ENCODE data around the gene BCAS1. TPM values are rescaled to one million over a fixed set of nuclear protein-coding genes. Genes with fewer than 3 reads are reported as not detected.

BCAS1 gene
- total and polyA plus RNA-seq, 10 of the 15 experiments (the other 5 are each of a cell fraction or from before 2014, with no cell fraction given), result 0.21 to 1.4 (median 0.55) TPM

GRCh38 chr20:54054516-54054915 lies 15.9 kb downstream of the BCAS1 start (continued):
- TF ChIP-seq, protein P1, sequence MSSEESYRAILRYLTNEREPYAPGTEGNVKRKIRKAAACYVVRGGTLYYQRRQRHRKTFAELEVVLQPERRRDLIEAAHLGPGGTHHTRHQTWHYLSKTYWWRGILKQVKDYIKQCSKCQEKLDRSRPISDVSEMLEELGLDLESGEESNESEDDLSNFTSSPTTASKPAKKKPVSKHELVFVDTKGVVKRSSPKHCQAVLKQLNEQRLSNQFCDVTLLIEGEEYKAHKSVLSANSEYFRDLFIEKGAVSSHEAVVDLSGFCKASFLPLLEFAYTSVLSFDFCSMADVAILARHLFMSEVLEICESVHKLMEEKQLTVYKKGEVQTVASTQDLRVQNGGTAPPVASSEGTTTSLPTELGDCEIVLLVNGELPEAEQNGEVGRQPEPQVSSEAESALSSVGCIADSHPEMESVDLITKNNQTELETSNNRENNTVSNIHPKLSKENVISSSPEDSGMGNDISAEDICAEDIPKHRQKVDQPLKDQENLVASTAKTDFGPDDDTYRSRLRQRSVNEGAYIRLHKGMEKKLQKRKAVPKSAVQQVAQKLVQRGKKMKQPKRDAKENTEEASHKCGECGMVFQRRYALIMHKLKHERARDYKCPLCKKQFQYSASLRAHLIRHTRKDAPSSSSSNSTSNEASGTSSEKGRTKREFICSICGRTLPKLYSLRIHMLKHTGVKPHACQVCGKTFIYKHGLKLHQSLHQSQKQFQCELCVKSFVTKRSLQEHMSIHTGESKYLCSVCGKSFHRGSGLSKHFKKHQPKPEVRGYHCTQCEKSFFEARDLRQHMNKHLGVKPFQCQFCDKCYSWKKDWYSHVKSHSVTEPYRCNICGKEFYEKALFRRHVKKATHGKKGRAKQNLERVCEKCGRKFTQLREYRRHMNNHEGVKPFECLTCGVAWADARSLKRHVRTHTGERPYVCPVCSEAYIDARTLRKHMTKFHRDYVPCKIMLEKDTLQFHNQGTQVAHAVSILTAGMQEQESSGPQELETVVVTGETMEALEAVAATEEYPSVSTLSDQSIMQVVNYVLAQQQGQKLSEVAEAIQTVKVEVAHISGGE (CRISPR knock-in tag; IDR thresholded peaks at IDR 0.05), result no peak
- TF ChIP-seq KAT2A (conservative IDR thresholded peaks at IDR 0.05; ENCODE audit: control insufficient read depth, low read depth, low read length) (no peak), NFYA (IDR thresholded peaks at IDR 0.05; ENCODE audit: borderline replicate concordance, low read depth, low read length) (no peak), EGR1 (IDR thresholded peaks at IDR 0.05; ENCODE audit: borderline replicate concordance in 1 of 2, low read depth in 2 of 2, low read length in 2 of 2) (no peak)

DNA sequence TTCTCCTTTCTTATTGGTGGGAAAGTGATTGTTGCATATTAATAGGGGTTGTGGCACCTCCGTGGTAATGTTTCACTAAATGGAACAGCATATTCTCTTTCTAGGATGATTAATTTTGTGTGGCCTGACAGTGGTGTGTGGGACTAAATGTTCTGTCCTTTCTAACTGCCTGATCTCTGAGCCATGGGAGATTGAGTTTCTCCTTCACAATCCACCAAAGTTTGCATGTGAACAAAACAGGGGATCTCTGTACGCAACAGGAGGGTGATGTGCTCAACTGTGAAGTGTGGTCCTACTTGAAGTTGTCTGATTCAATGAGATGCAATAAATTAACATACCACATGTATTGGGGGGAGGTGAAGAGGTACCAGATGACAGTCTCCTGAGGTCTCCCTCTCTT lies 19.3 kb downstream of the BCAS1 start:
- Histone ChIP-seq H4K20me1 (ENCODE audit: control insufficient read depth, insufficient read depth) (no peaks in the 10 kb centered on the region), H3K4me3 (no peak overlapping the region), H3K4me1 (ENCODE audit: control insufficient read depth, insufficient read depth, low read length) (peaks cover 4% of the 10 kb centered on the region; the same call in 1 of the 2 replicates), H3K79me2 (ENCODE audit: control insufficient read depth, insufficient read depth, low read length) (no peaks in the 10 kb centered on the region), H3K9ac (ENCODE audit: control insufficient read depth, insufficient read depth, low read length) (no peak overlapping the region), H3K27ac (ENCODE audit: control insufficient read depth, insufficient read depth) (no peak overlapping the region), H3K27me3 (replicated peaks in 1 of 2; ENCODE audit: control insufficient read depth in 2 of 2, insufficient read depth in 2 of 2, low read length in 1 of 2) (no peaks in the 10 kb centered on the region), H2AFZ (ENCODE audit: control insufficient read depth, low read depth, low read length) (no peak overlapping the region), H3K9me3 (replicated peaks; ENCODE audit: control insufficient read depth, insufficient read depth, low read length) (peaks cover 9% of the 10 kb centered on the region; the same call in 2 of the 3 replicates), H3K36me3 (ENCODE audit: control insufficient read depth in 2 of 2, insufficient read depth in 2 of 2, low read length in 1 of 2) (no peaks in the 10 kb centered on the region), H3K4me2 (ENCODE audit: control insufficient read depth, insufficient read depth) (no peak overlapping the region)
- no TSS peak for BruUV-seq (replicated peaks)
- FAIRE-seq, result no peak
- ChIA-PET SMC1A (ENCODE audit: uncharacterized antibody, unreplicated experiment) (interaction anchor here (0.7 to 1.3 kb wide), 3 partner anchors 11 to 90 kb away, joined by 3 to 5 read pairs (median 4); no protein-coding TSS in a partner anchor), CTCF (interaction anchor here (1.0 kb wide), 3 partner anchors 11 to 31 kb away, joined by 3 to 5 read pairs (median 3); no protein-coding TSS in a partner anchor), RAD21 (ENCODE audit: unreplicated experiment) (no interaction called here), POLR2A (no interaction called here)
- in situ Hi-C loops (cut with MboI), result no loop called here
- intact Hi-C loops (cut with micrococcal nuclease; ENCODE audit: unreplicated experiment), result no loop called here
- no peak for DNase-seq (ENCODE audit: low read depth, low spot score)
- no peak for ATAC-seq
- 45% methylated on average over 2 of the region's 2 CpGs for WGBS (ENCODE audit: insufficient coverage, insufficient replicate concordance, low lambda C conversion rate, missing lambda C conversion rate)
- no peak for TF ChIP-seq RCOR1 (conservative IDR thresholded peaks at IDR 0.05; ENCODE audit: low read depth, low read length)
- no peak for TF ChIP-seq CBX5 (IDR thresholded peaks at IDR 0.05; ENCODE audit: low read depth)
- no peak for TF ChIP-seq NFYA (IDR thresholded peaks at IDR 0.05; ENCODE audit: borderline replicate concordance, low read depth, low read length)
- TF ChIP-seq WRNIP1 (IDR thresholded peaks at IDR 0.05; ENCODE audit: borderline replicate concordance, low read depth, low read length), result no peak
- TF ChIP-seq ZSCAN29 (IDR thresholded peaks at IDR 0.05), result no peak
- TF ChIP-seq, protein P2, sequence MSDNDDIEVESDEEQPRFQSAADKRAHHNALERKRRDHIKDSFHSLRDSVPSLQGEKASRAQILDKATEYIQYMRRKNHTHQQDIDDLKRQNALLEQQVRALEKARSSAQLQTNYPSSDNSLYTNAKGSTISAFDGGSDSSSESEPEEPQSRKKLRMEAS (IDR thresholded peaks at IDR 0.05; ENCODE audit: low read depth, low read length), result no peak
- no peak for TF ChIP-seq YY1 (IDR thresholded peaks at IDR 0.05; ENCODE audit: low read depth, low read length)
- TF ChIP-seq SPI1 (IDR thresholded peaks at IDR 0.05; ENCODE audit: borderline replicate concordance, insufficient read depth, low read depth, low read length), result no peak
- TF ChIP-seq BRCA1 (IDR thresholded peaks at IDR 0.05; ENCODE audit: low read depth, low read length), result no peak
- TF ChIP-seq CBX3 (IDR thresholded peaks at IDR 0.05; ENCODE audit: borderline replicate concordance, low read depth), result no peak
- TF ChIP-seq MXI1 (IDR thresholded peaks at IDR 0.05; ENCODE audit: low read depth, low read length), result no peak
- TF ChIP-seq MEF2A (IDR thresholded peaks at IDR 0.05; ENCODE audit: insufficient read depth, low read depth, low read length), result no peak
- TF ChIP-seq ZNF622 (IDR thresholded peaks at IDR 0.05), result no peak
- TF ChIP-seq ZBTB33 (IDR thresholded peaks at IDR 0.05), result no peak
